Measurements from ENCODE around the gene SFTPA2.
"Not testable (repeated sequence)": the region's sequence is repeated elsewhere in the genome, so short reads cannot be mapped to it uniquely, and the experiment has no call there.

Gene SFTPA2

GRCh38 chr10:79556961-79557360, 3.2 kb downstream of the SFTPA2 start:
- DNase-seq, result not testable (repeated sequence)

DNA sequence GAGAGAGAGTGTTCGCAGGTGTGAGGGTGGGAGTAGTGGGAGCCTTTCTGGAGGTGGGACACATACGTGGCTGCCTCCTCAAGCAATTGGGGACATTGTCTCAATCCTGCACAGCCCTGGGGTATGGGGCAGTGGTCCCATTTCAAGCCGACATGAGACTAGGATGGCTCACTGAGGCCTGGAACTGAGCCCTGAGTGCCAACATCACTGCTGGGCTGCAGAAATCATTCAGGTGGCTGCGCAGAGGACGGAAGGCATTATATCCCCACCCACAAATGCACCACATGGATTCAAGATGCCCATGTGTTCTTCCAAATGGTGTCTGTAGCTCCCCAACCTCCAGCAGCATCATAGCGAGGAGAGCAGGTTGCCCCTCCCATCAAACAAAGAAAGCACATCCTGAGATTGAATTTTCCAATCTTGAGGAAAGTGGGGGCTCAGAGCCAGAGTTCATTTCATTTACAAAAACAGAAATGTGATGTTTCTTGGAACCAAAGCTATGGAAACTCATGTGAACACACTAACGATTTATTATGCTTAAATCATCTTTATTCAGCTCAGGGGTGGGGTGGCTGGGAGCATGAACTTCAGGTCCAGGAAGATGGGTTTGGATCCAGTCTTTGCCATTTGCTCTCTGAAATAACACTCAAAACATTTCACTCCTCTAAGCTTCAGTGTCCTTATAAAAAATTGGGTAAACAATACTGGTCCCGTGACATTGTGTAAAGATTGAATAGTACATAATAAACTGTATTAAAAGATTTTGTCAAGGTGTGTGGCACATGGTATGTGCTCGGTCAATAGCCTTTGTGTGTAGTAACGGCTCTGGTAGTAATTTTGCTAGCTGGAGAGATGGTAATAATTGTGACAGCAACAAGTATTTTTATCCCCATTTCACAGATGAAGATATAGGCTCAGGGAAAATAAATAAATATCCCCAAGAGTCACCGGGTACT, 4.6 kb downstream of the SFTPA2 start:
- DNase-seq, result no peak

DNA sequence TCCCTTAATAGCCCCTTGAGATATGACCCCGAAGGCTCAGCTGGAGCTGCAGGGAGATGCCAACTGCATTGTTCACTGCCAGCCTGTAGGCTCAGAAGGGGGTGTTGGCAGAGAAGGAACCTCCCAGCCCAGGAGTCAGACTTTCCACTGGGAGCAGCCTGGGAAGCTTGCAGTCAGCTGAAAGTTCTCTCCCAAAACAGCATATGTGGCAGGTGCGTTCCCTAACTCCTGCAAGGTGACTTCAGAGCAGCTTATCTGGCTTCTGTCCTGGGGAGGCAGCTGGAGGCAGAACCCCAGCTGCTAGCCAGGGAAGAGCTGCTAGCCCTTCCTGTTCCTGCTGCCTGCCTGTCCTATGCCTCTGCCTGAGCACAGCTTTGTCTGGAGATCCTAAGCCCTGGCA, 8.1 kb downstream of the SFTPA2 start:
- DNase-seq, result peak; percentile 20

- DNase-seq, result no peak
Observed at GRCh38 chr10:79547973-79548372, 12.2 kb downstream of the SFTPA2 start.

- DNase-seq, result not testable (repeated sequence)
Observed at GRCh38 chr10:79547128-79547527, 13.1 kb downstream of the SFTPA2 start.

GRCh38 chr10:79544926-79545659, 15.1 kb downstream of the SFTPA2 start:
- DNase-seq, result not testable (repeated sequence)

- DNase-seq, result not testable (repeated sequence)
Observed at GRCh38 chr10:79544408-79544807, 15.8 kb downstream of the SFTPA2 start.

DNA sequence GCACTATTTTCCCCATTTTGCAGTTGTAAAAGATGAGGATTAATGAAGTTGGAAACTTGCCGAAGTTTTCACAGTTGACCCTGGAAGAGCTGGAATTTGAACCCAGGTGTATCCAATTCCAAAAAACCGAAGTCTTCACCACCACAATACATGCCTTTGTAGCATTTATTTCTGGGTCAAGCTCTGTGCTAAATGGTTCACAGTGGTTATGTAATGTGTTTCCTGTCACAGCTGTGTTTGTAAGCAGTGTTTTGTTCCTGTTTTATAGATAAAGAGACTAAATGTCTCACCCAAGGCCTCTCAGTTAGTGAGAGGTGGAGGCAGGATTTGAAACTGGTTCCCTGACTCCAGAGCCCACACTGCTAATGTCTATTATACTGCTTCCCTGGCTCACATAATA, 17.6 kb downstream of the SFTPA2 start:
- no peak for DNase-seq

- DNase-seq, result not testable (repeated sequence)
Observed at GRCh38 chr10:79540930-79541329, 19.3 kb downstream of the SFTPA2 start.

DNA sequence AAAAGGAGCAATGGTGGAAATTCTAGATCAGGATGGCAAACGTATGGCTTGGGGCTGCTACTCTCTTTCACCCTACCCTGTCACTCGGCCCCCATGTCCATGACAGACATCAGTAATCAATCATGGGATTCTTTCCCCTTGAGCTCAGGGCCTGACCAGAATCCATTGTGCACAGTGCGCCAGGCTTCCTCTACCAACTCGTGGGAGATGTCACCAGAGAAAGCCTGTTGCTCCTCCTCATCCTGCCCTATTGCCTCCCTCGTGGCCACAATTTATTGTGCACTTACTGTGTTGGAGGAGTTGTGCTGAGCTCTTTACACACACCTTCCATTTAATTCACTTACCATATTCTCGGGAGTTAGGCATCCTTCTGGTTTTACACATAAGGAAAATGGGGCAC, 21.9 kb downstream of the SFTPA2 start:
- not testable (repeated sequence) for DNase-seq

GRCh38 chr10:79533903-79534175, 26.4 kb downstream of the SFTPA2 start:
- DNase-seq, result not testable (repeated sequence)

GRCh38 chr10:79533142-79533902, 26.9 kb downstream of the SFTPA2 start:
- DNase-seq, result peak; percentile 14

DNA sequence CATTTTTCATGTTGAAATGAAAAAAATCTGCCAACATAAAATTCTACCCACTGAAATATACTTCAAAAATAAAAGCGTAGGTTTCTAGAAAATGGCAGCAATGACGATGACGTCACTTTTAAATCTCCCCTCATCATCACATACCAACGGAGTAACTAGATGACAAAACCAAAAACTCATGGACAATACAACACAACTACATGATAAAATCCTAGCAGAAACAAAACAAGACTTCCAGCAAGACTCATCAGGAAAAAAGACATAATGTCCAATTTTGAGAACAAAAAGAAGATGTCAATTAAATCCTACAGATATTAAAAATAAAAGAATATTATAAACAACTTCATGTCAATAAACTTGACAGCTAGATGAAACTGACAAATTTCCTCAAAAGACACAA, 31.9 kb downstream of the SFTPA2 start:
- DNase-seq, result not testable (repeated sequence)

DNA sequence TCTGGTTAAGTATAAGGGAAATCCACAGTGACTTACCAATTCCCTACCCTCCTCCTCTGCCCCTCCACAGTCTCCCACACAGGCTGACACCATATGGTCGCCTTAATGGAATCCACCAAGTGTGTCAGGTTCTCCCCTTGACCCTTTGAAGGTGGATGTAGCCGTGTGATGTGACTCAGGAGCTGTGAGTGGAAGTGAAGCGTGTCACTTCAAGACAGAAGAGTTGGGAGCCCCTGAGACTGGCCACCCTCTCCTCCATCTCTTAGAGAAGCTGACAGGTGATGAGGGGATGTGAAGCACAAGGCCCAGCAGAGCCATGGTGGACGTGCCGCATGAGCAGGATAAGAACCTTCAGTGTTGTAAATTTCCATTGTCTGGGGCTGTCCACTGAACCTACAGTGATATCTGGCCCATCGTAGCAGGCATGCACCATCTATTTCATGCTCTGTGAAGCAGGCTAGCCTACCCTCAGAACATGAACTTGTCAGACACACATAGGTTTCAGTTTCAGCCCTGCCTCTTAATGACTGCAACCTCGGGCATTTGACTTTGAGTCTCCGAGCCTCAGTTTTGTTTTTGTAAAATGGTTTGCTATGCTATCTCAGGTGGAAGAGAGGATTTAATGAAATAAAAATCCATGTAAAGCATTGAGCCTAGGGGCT, 35.0 kb downstream of the SFTPA2 start:
- DNase-seq, result not testable (repeated sequence)

GRCh38 chr10:79523157-79523853, 36.9 kb downstream of the SFTPA2 start:
- DNase-seq, result not testable (repeated sequence)

- not testable (repeated sequence) for DNase-seq
Observed at GRCh38 chr10:79522464-79522863, 37.7 kb downstream of the SFTPA2 start.

DNA sequence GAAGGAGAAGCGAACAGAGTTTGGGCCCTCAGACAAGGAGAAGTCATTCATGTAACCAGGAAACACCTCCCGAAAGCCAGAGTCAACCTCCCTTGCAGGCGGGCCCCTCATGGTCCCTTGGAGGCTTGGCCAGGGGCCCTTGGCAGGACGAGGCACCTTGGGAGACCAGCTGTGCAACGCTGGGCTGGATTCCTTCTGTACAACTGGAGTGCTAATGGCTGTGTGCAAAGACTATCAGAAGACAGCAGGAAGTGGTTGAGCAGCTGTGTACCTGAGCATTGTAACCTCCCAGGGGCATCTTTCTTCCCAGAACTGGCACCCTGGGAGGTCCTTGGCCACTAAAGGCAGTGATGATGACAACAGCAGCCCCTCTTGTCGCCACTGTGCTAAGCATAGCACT, 38.5 kb downstream of the SFTPA2 start:
- not testable (repeated sequence) for DNase-seq

GRCh38 chr10:79517567-79517966, 42.6 kb downstream of the SFTPA2 start:
- not testable (repeated sequence) for DNase-seq

DNA sequence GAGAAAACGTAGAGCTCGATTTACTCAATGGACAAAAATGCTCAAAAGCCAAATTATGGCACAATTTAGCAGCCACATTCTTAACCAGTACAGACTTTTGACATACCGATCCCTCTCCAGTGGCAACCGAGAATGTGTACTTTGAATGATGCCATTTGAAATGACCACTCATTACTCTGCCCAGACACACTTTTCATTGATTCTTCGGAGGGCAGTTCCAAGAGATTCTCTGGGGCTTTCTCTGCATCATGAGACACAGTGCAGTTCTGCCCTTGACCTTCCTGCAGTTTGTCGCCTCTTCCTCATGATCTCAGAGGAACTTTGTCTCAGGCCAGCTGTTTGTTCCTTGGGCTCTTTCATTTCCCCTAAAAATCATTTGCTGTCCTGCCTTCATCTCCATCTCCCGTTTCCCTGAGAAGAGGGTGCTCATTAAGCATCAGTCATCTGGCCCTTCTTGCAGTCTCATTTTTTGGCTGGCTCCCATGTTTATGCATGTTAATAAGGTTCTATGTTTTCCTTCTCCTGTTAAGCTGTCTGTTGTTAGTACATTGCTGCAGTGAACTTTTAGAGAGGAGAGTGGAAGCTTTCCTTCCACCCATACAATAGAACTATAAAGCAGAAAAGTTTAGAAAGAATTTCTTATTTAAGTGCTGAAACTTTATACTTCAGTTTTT, 43.5 kb downstream of the SFTPA2 start:
- DNase-seq, result not testable (repeated sequence)

- not testable (repeated sequence) for DNase-seq
Observed at GRCh38 chr10:79511891-79512583, 48.2 kb downstream of the SFTPA2 start, which contains the start of gene EIF5AL1. Gene EIF5AL1, plus strand, starts transcription at chr10:79512533. Its CDS starts 117 bp downstream, at chr10:79512650.

All from T1000 (cell line).